Gastroesophageal sphincter (tissue), 3 donors: ENCODE data around the gene PDZD2.

Experiments
- POLR2A ChIP-seq, 2 donors: fragments of 450-650 bp; IDR thresholded peaks; one replicate each; pipeline ENCODE4 v1.6.1; 2017; ENCODE audit warnings: antibody characterized with exemption in 2 of 2, mild to moderate bottlenecking in 2 of 2, moderate library complexity in 1 of 2
- POLR2AphosphoS5 ChIP-seq: sonication (generic); formaldehyde crosslinking; IDR thresholded peaks from one replicate; pipeline ENCODE4 v1.6.1; 2017; ENCODE audit warnings: antibody characterized with exemption
- TF ChIP-seq, protein P1 (sequence below), 4 experiments: fragments of 200-600 bp in 2 of 4; fragments of 450-650 bp in 2 of 4; sonication (generic) in 1 of 4; IDR thresholded peaks; one replicate each; pipeline ENCODE4 v1.5.1; 2017 to 2019; ENCODE audit warnings: antibody characterized with exemption in 4 of 4, mild to moderate bottlenecking in 2 of 4, moderate library complexity in 2 of 4

DNA sequence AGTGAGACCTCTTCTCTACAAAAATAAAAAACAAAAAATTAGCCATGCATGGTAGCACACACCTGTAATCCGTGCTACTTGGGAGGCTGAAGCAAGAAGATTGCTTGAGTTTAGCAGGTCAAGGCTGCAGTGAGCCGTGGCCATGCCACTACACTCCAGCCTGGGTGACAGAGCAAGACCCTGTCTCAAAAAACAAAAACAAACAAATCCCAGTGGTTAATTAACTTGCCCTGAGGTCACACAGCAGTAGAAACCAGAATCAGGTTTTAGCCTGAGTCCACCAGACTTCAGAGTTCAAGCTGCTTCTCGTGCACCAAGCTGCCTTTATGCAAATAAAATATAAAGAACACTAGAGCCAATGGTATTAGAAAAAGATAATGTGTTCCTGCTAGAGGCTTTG is 365.5 kb downstream of the PDZD2 start:
- TF ChIP-seq, protein P1, sequence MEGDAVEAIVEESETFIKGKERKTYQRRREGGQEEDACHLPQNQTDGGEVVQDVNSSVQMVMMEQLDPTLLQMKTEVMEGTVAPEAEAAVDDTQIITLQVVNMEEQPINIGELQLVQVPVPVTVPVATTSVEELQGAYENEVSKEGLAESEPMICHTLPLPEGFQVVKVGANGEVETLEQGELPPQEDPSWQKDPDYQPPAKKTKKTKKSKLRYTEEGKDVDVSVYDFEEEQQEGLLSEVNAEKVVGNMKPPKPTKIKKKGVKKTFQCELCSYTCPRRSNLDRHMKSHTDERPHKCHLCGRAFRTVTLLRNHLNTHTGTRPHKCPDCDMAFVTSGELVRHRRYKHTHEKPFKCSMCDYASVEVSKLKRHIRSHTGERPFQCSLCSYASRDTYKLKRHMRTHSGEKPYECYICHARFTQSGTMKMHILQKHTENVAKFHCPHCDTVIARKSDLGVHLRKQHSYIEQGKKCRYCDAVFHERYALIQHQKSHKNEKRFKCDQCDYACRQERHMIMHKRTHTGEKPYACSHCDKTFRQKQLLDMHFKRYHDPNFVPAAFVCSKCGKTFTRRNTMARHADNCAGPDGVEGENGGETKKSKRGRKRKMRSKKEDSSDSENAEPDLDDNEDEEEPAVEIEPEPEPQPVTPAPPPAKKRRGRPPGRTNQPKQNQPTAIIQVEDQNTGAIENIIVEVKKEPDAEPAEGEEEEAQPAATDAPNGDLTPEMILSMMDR (IDR thresholded peaks at IDR 0.05), result no peak
- no peak for TF ChIP-seq POLR2A (IDR thresholded peaks at IDR 0.05)
- TF ChIP-seq POLR2AphosphoS5, result no peak
